CD4-positive, alpha-beta T cell treated with Interleukin-15 for 1 hour (primary cell): ENCODE results near the gene OPN1SW.

Experiments used
- DNase-seq: peaks from one replicate; pipeline ENCODE4 v3.0.0-alpha.2; 2020

The OPN1SW gene

GRCh38 chr7:128775744-128776474 is at the start of gene OPN1SW:
OPN1SW (minus strand) TSS chr7:128775794; CDS start chr7:128775781, 13 bp downstream.
- no peak for DNase-seq

- no peak for DNase-seq
Observed at GRCh38 chr7:128821724-128822123, 46.1 kb upstream of the OPN1SW start.

GRCh38 chr7:128818694-128819093 is 43.1 kb upstream of the OPN1SW start:
- DNase-seq = no peak

- no peak for DNase-seq
Observed at GRCh38 chr7:128815289-128815942, 39.8 kb upstream of the OPN1SW start.

GRCh38 chr7:128814499-128814898 is 38.9 kb upstream of the OPN1SW start:
- DNase-seq = no peak

GRCh38 chr7:128812514-128813168 is 37.0 kb upstream of the OPN1SW start:
- no peak for DNase-seq

GRCh38 chr7:128811631-128812430 is 36.2 kb upstream of the OPN1SW start:
- DNase-seq = no peak

- no peak for DNase-seq
Observed at GRCh38 chr7:128810997-128811396, 35.4 kb upstream of the OPN1SW start.

- no peak for DNase-seq
Observed at GRCh38 chr7:128810473-128810872, 34.9 kb upstream of the OPN1SW start.

GRCh38 chr7:128809363-128809762 is 33.8 kb upstream of the OPN1SW start:
- no peak for DNase-seq

- DNase-seq = no peak
Observed at GRCh38 chr7:128807191-128807590, 31.6 kb upstream of the OPN1SW start.

- DNase-seq = no peak
Observed at GRCh38 chr7:128805225-128805624, 29.6 kb upstream of the OPN1SW start.

- DNase-seq = no peak
Observed at GRCh38 chr7:128804484-128804883, 28.9 kb upstream of the OPN1SW start.

GRCh38 chr7:128801667-128802418 is 26.2 kb upstream of the OPN1SW start:
- DNase-seq = no peak

GRCh38 chr7:128801003-128801402 is 25.4 kb upstream of the OPN1SW start:
- DNase-seq = no peak

- no peak for DNase-seq
Observed at GRCh38 chr7:128800567-128800966, 25.0 kb upstream of the OPN1SW start.

GRCh38 chr7:128799451-128799850 is 23.9 kb upstream of the OPN1SW start:
- DNase-seq = no peak

GRCh38 chr7:128796327-128796726 is 20.7 kb upstream of the OPN1SW start:
- no peak for DNase-seq

GRCh38 chr7:128795129-128795528 is 19.5 kb upstream of the OPN1SW start:
- DNase-seq = no peak

- DNase-seq = no peak
Observed at GRCh38 chr7:128794436-128794835, 18.8 kb upstream of the OPN1SW start.

- no peak for DNase-seq
Observed at GRCh38 chr7:128794020-128794419, 18.4 kb upstream of the OPN1SW start.

GRCh38 chr7:128793181-128793547 is 17.6 kb upstream of the OPN1SW start:
- no peak for DNase-seq
